Activated CD8-positive, alpha-beta memory T cell treated with anti-CD3 and anti-CD28 coated beads, Interleukin-2, amount 50 U/mL, for 24 hours (primary cell): ENCODE data around the gene C3orf33.

Experiments used
- DNase-seq: peaks from one replicate; pipeline ENCODE4 v3.0.0-alpha.2; 2020; ENCODE audit errors: extremely low read depth

C3orf33 gene

DNA sequence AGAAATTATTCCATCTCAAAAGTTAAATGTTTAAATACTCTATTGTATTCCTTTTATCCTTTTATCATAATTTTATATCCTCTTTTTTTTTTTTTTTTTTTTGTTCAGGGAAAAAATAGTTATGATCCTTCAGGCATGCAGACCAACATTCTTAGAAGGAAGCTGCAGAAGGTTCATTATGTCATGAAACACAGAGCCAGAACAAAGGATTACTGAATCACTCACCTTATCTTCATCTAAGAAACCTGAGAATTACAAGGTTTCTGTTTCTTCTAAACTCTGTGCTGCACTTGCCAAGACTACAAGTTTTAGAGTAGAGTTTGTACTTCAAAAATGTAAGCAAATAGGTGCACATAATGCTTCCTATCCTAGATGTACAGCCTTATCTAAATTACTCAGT lies 64.5 kb downstream of the C3orf33 start:
- no peak for DNase-seq

DNA sequence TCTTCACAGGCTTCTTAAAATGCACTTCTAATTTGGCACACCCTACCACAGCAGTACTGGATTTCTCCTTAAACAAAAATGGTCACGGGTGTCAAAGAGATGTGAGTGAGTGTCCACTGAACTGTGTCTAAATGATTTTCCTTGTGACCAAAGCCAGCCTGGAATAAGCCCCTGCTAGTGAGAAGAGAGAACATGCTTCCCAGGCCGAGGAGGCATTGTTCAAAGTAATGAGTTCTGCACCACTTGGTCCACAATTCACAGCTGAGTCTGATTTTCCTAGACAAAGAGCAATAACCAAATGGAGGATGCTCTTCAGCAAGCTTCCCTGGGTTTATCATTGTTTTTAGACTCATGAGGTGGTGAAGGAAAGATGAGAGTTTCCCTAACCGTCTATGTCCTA lies 65.0 kb downstream of the C3orf33 start:
- DNase-seq: no peak

DNA sequence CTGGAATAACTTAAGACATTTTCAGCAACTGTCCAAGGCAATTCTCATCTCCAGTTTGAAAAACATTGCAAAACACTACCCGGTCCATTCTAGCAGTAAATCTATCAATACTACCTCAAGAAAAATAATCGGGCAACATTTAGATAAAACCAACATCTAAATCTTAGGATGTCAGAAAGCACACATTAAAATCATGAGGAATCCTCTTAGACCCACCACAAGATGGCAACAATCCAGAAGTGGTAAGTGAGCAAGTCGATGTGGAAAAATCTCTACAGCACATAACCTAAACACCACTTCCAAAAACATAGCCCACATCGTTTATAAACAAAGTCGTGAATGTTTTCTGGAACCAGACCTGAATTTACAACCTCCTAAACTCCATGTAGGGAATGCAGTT lies 66.9 kb downstream of the C3orf33 start:
- no peak for DNase-seq

DNA sequence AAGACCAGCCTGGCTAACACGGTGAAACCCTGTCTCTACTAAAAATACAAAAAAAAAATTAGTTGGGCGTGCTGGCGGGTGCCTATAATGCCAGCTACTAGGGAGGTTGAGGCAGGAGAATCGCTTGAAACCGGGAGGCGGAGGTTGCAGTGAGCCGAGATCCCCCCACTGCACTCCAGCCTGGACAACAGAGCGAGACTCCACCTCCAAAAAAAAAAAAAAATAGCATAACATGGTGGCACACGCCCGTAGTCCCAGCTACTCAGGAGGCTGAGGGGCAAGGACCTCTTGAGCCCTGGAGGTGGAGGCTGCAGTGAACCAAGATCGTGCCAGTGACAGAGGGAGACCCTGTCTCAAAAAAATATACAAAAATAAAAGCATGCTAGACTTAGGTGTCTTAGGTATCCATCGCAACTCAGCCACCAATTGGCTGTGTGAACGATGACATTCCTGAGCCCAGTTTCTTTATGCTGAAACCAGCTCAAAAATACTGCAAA lies 67.5 kb downstream of the C3orf33 start:
- no peak for DNase-seq

DNA sequence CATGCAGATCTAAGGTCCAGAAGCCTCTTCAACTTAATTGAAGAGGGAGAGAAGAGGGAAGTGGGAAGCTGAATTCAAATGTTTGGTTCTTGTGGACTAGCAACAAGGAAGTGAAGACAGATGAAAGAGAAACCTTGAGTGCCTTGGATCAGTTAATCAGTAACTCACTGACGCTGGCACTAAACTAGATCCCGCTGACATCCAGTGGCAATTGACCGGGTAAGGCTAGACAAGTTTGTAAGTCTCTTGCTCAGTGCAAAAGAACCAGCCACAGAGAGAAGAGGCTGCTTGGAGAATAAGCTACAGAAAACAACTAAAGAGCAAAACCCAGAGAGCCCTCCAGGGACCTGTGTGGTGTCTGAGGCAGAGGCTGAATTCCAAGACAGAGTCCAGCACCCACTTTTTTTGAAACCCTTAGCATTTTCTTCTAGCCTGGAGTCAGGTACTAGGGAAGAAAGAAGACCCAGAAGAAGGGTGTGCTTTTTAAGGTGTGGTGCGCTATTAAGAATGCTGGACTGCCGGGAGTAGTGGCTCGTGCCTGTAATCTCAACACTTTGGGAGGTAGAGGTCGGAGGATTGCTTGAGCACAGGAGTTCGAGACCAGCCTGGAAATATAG lies 68.1 kb downstream of the C3orf33 start:
- DNase-seq: no peak

DNA sequence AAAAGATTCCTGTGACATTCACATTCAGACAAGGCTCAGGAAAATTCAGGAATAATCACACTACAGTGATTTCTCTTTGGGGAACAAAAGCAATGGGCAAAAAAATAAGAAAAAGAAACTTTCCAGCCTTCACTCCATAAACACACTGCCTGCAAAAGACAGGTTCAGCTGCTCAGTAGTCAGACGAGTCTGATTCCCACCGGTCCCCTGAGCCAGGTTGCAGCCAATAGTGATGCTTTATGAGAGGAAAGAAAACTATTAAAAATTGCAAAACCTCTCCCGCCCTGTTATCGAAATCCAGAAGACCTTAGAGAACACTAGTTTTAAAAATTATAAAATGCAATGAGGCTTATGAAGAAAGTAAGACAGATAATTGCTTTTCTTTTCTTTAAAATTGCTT lies 69.7 kb downstream of the C3orf33 start:
- no peak for DNase-seq

DNA sequence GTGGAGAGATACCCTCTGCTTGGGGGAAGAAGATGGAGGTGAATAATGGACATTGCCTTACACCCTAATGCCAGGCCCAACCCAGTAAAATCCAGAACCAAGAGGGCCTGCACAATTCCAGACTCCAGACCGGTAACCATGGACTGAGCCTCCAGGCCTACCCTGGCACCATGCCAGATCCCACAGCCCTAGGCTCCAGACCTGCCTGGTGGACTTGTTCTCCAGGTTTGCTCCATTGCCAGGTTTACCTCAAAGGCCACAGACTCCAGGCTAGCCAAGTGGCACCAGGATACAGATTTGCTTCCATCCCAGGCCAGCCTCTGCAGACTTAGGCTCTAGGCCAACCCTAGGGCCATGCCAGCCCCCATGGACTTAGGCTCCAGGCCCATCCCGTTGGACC lies 75.2 kb downstream of the C3orf33 start:
- DNase-seq: no peak

DNA sequence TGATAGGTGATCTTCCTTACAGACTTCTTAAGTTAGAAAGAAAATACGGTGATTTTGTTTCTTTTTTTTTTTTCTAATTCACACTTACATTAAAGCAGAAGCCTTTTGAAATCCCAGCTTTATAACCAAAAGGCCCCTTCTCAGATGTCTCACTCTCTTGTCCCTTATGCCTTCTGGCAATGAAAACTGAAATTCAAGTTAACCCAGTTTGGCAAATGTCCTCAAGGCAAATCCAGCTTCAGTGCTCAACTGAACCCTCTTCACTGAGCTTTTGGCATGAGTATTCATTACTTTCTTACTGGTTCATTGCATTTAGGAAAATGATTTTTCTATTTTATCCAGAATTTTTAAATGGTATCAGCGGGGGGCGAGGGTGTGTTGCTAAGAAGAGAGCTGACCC lies 78.2 kb downstream of the C3orf33 start:
- no peak for DNase-seq

DNA sequence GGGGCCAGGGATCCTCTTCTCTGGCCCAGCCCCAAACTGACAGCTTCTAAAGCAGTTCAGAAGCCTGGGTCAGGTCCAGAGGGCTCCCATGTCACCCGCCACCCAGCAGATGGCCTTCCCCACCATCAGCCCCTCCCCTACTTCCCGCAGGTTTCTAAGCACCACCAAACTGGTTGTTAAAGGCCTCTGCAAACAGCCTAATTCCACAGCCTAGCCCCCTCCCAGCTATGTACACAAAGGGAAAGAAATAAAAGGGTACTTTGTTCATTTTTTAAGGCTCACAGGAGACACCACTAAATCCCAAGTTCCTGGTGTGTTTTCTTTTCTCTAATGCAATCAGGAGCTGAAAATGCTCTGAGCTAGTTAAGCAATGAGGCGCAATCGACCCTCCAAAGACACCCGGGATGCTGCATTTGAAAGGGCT lies 91.8 kb downstream of the C3orf33 start:
- DNase-seq: no peak
